H9 (cell line): ENCODE data around the gene HSPA12A. TPM values are rescaled to one million over a fixed set of nuclear protein-coding genes. Genes with fewer than 3 reads are reported as not detected.

Experiments used
- DNase-seq: peaks from one replicate; pipeline ENCODE4 v3.0.0-alpha.2; 2017
- H2AFZ ChIP-seq: one replicate; pipeline ENCODE4 v1.6.1; 2013; ENCODE audit warnings: mild to moderate bottlenecking, low read length, control low read depth, moderate library complexity
- H2AK5ac ChIP-seq: 2 replicates; pipeline ENCODE4 v1.6.1; 2013; ENCODE audit warnings: low read length, control low read depth, mixed read lengths; ENCODE audit not compliant: insufficient read length
- H2BK120ac ChIP-seq: one replicate; pipeline ENCODE4 v1.6.1; 2013; ENCODE audit warnings: low read depth, mild to moderate bottlenecking, low read length, control low read depth, inconsistent platforms; ENCODE audit not compliant: poor library complexity, severe bottlenecking
- H2BK12ac ChIP-seq: 2 replicates; pipeline ENCODE4 v1.6.1; 2013; ENCODE audit warnings: low read length, control low read depth, mixed read lengths, low read depth; ENCODE audit not compliant: insufficient read length
- H2BK15ac ChIP-seq: 2 replicates; pipeline ENCODE4 v1.6.1; 2013; ENCODE audit warnings: low read depth, low read length, control low read depth
- H2BK20ac ChIP-seq: one replicate; pipeline ENCODE4 v1.6.1; 2013; ENCODE audit warnings: low read depth, mild to moderate bottlenecking, low read length, control low read depth, inconsistent platforms; ENCODE audit not compliant: poor library complexity, severe bottlenecking
- H2BK5ac ChIP-seq: 2 replicates; pipeline ENCODE4 v1.6.1; 2013; ENCODE audit warnings: low read length, control low read depth, mixed read lengths; ENCODE audit not compliant: insufficient read length
- H3K14ac ChIP-seq: 2 replicates; pipeline ENCODE4 v1.6.1; 2013; ENCODE audit warnings: low read length, control low read depth; ENCODE audit not compliant: insufficient read depth
- H3K18ac ChIP-seq: 2 replicates; pipeline ENCODE4 v1.6.1; 2013; ENCODE audit warnings: low read depth, mild to moderate bottlenecking, mixed read lengths, low read length, control low read depth; ENCODE audit not compliant: insufficient read length
- H3K23ac ChIP-seq: 2 replicates; pipeline ENCODE4 v1.6.1; 2013; ENCODE audit warnings: low read length, control low read depth, mixed read lengths, low read depth; ENCODE audit not compliant: insufficient read length
- H3K23me2 ChIP-seq: 2 replicates; pipeline ENCODE4 v1.6.1; 2013; ENCODE audit warnings: low read depth, mild to moderate bottlenecking, mixed read lengths, low read length, control low read depth; ENCODE audit not compliant: insufficient read length, poor library complexity, severe bottlenecking
- H3K27ac ChIP-seq: 2 replicates; pipeline ENCODE4 v1.5.1; 2013; ENCODE audit warnings: low read length, control low read depth, mixed read lengths, low read depth; ENCODE audit not compliant: insufficient read length
- H3K27me3 ChIP-seq: 2 replicates; pipeline ENCODE4 v1.6.1; 2013; ENCODE audit warnings: low read length, control low read depth, inconsistent platforms; ENCODE audit not compliant: insufficient read depth
- H3K4ac ChIP-seq: 2 replicates; pipeline ENCODE4 v1.6.1; 2013; ENCODE audit warnings: low read depth, mild to moderate bottlenecking, control low read depth, inconsistent platforms, low read length, moderate library complexity
- H3K4me1 ChIP-seq: 2 replicates; pipeline ENCODE4 v1.6.1; 2013; ENCODE audit warnings: low read length, control low read depth, inconsistent platforms; ENCODE audit not compliant: insufficient read depth
- H3K4me2 ChIP-seq: 2 replicates; pipeline ENCODE4 v1.6.1; 2013; ENCODE audit warnings: low read length, control low read depth, mixed read lengths; ENCODE audit not compliant: insufficient read length, insufficient read depth
- H3K56ac ChIP-seq: 2 replicates; pipeline ENCODE4 v1.6.1; 2013; ENCODE audit warnings: low read depth, mild to moderate bottlenecking, mixed read lengths, low read length, control low read depth; ENCODE audit not compliant: insufficient read length
- H3K79me1 ChIP-seq: 2 replicates; pipeline ENCODE4 v1.6.1; 2013; ENCODE audit warnings: low read depth, mild to moderate bottlenecking, moderate library complexity, low read length, control low read depth, inconsistent platforms; ENCODE audit not compliant: insufficient read depth, poor library complexity, severe bottlenecking
- H3K79me2 ChIP-seq: 2 replicates; pipeline ENCODE4 v1.6.1; 2013; ENCODE audit warnings: low read length, control low read depth, inconsistent platforms; ENCODE audit not compliant: insufficient read depth
- H3K9ac ChIP-seq: 2 replicates; pipeline ENCODE4 v1.6.1; 2013; ENCODE audit warnings: low read length, control low read depth, mixed read lengths; ENCODE audit not compliant: insufficient read length; ENCODE audit errors: extremely low read depth
- H3K9me3 ChIP-seq: one replicate; pipeline ENCODE4 v1.6.1; 2013; ENCODE audit warnings: low read depth, low read length, inconsistent platforms; ENCODE audit not compliant: control insufficient read depth
- H3T11ph ChIP-seq: one replicate; pipeline ENCODE4 v1.6.1; 2013; ENCODE audit warnings: mild to moderate bottlenecking, low read length, control low read depth, inconsistent platforms
- H4K20me1 ChIP-seq: one replicate; pipeline ENCODE4 v1.6.1; 2013; ENCODE audit not compliant: control insufficient read depth, insufficient read length, insufficient read depth
- H4K5ac ChIP-seq: 2 replicates; pipeline ENCODE4 v1.6.1; 2013; ENCODE audit warnings: low read depth, mild to moderate bottlenecking, mixed read lengths, low read length, control low read depth; ENCODE audit not compliant: insufficient read length
- H4K8ac ChIP-seq: replicated peaks from 2 replicates; pipeline ENCODE4 v1.6.1; 2013; ENCODE audit warnings: low read length, control low read depth, mixed read lengths, low read depth; ENCODE audit not compliant: insufficient read length
- H4K91ac ChIP-seq: 2 replicates; pipeline ENCODE4 v1.6.1; 2013; ENCODE audit warnings: low read depth, mild to moderate bottlenecking, moderate library complexity, mixed read lengths, low read length, control low read depth; ENCODE audit not compliant: insufficient read length
- H3K27ac Mint-ChIP-seq, 3 experiments: 2 replicates in 2 of 3; 3 replicates in 1 of 3; pipeline ENCODE4 v1.8.0; 2020 to 2021; ENCODE audit warnings: mixed read lengths in 3 of 3, mild to moderate bottlenecking in 1 of 3, moderate library complexity in 1 of 3
- H3K27me3 Mint-ChIP-seq: 2 replicates; pipeline ENCODE4 v1.8.0; 2021; ENCODE audit warnings: low read depth, mild to moderate bottlenecking, moderate library complexity, mixed read lengths
- H3K36me3 Mint-ChIP-seq, 3 experiments: 2 replicates in 2 of 3; 3 replicates in 1 of 3; pipeline ENCODE4 v1.8.0; 2020 to 2021; ENCODE audit warnings: low read depth in 3 of 3, mixed read lengths in 3 of 3; ENCODE audit not compliant: insufficient read depth in 1 of 3
- H3K4me1 Mint-ChIP-seq, 2 experiments: 2 replicates each; pipeline ENCODE4 v1.8.0; 2020; ENCODE audit warnings: mixed read lengths in 2 of 2
- H3K4me3 Mint-ChIP-seq, 2 experiments: 2 replicates in 1 of 2; 3 replicates in 1 of 2; pipeline ENCODE4 v1.8.0; 2020 to 2021; ENCODE audit warnings: mild to moderate bottlenecking in 2 of 2, mixed read lengths in 2 of 2, moderate library complexity in 1 of 2
- H3K9me3 Mint-ChIP-seq, 2 experiments: 2 replicates in 1 of 2; 3 replicates in 1 of 2; pipeline ENCODE4 v1.8.0; 2020; ENCODE audit warnings: mild to moderate bottlenecking in 2 of 2, mixed read lengths in 2 of 2, moderate library complexity in 1 of 2
- CTCF ChIP-seq: fragments of 200-600 bp; sonication (generic); conservative IDR thresholded peaks from 3 replicates; pipeline ENCODE4 v1.8.0; 2021; ENCODE audit warnings: antibody characterized with exemption, mild to moderate bottlenecking
- whole genome bisulfite sequencing: extraction: QIAGEN DNeasy Blood & Tissue Kit; methylation state at CpG from one replicate; pipeline ENCODE4 v1.1.7; 2013; ENCODE audit warnings: missing lambda C conversion rate, low lambda C conversion rate, mixed read lengths; ENCODE audit not compliant: insufficient read length; ENCODE audit errors: extremely low coverage; 5-methylcytosine and 5-hydroxymethylcytosine counted together
- total RNA-seq: library from RNA; stranded (reverse); gene quantifications from 2 replicates; pipeline ENCODE4 v1.2.1, GENCODE V29; 2021

HSPA12A gene
- total RNA-seq, 1 experiment from 2014 or later, result 3.2 TPM

GRCh38 chr10:116779076-116779687, 36.8 kb upstream of the HSPA12A start:
- H2BK120ac ChIP-seq, result no peak overlapping the region
- peaks cover 2 to 6% of the 10 kb centered on the region in 2 experiments; a peak in 2 of 4 replicates for H3K4me1 Mint-ChIP-seq
- H3K4me3 Mint-ChIP-seq, result no peak overlapping the region
- no peaks in the 10 kb centered on the region for H3K9me3 Mint-ChIP-seq
- TF ChIP-seq CTCF, result no peak
- no peaks in the 10 kb centered on the region for H3K36me3 Mint-ChIP-seq
- no CpG with 5 or more reads among the region's 16 CpGs for WGBS
- H4K8ac ChIP-seq, result no peak overlapping the region
- no peak overlapping the region for H4K91ac ChIP-seq
- no peaks in the 10 kb centered on the region for H3K4me1 ChIP-seq
- H3K9me3 ChIP-seq, result no peaks in the 10 kb centered on the region
- no peak overlapping the region for H3K4ac ChIP-seq
- no peak overlapping the region for H2BK15ac ChIP-seq
- no peak overlapping the region for H3K4me2 ChIP-seq
- H3K23ac ChIP-seq, result no peak overlapping the region
- H2BK20ac ChIP-seq, result no peak overlapping the region
- no peak overlapping the region for H3T11ph ChIP-seq
- H2AFZ ChIP-seq, result no peak overlapping the region
- peaks cover 4% of the 10 kb centered on the region for H3K27me3 Mint-ChIP-seq
- no peaks in the 10 kb centered on the region for H4K20me1 ChIP-seq
- no peak overlapping the region for H4K5ac ChIP-seq
- no peaks in the 10 kb centered on the region for H3K79me1 ChIP-seq
- no peak overlapping the region for H3K56ac ChIP-seq
- H2BK12ac ChIP-seq, result no peak overlapping the region
- no peaks in the 10 kb centered on the region for H3K27me3 ChIP-seq
- no peak overlapping the region for H3K9ac ChIP-seq
- no peak overlapping the region for H3K14ac ChIP-seq
- no peak for DNase-seq
- H3K79me2 ChIP-seq, result no peaks in the 10 kb centered on the region
- no peak overlapping the region for H3K27ac Mint-ChIP-seq
- no peak overlapping the region for H3K27ac ChIP-seq
- H3K18ac ChIP-seq, result no peak overlapping the region
- no peak overlapping the region for H2AK5ac ChIP-seq
- H2BK5ac ChIP-seq, result no peak overlapping the region
- H3K23me2 ChIP-seq, result no peaks in the 10 kb centered on the region
